ENCODE data around the gene TMEM243. TPM values are rescaled to one million over a fixed set of nuclear protein-coding genes. Genes with fewer than 3 reads are reported as not detected.

TMEM243 gene
- polyA plus RNA-seq, 1 donor from 2014 or later, result 3.7 TPM

DNA sequence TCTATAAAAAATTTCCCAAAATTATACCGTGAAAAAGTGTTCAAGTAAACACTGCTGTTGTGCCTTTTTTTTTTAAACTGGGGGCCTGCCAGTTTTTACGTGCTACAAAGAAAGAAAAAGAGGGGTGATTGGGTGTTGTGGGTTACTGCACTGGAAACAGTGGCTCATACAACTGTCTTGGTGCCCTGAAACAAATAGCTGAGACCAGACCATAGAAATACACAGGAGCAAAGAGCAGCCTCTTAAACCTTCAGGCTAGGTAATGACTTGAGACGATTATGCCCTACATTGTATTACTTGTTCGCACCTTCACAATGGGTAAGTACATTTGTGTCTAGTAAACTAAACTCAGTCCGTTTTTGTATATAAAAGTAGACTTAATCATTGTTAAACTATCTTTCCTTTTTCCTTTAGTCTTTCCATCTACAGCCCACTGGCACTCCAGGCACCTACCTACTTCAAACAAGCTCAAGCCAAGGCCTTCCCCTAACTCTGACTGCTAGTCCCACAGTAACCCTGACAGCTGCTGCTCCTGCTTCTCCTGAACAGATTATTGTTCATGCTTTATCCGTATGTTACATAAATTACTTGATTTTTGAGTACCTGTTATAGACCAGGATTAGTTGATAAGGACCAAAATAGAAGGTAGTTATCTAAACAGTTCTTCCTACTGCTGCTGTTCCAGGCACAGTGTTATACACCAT is 26.6 kb downstream of the TMEM243 start:
- TF ChIP-seq RAD21 (conservative IDR thresholded peaks at IDR 0.05) (no peak), POLR2AphosphoS5 (IDR thresholded peaks at IDR 0.05) (no peak), MXI1 (conservative IDR thresholded peaks at IDR 0.05; ENCODE audit: poor library complexity, severe bottlenecking) (no peak), EZH2 (IDR thresholded peaks at IDR 0.05; ENCODE audit: borderline replicate concordance, insufficient read depth, low read length, poor library complexity, severe bottlenecking) (no peak), SMC3 (conservative IDR thresholded peaks at IDR 0.05; ENCODE audit: poor library complexity) (no peak), EP300 (conservative IDR thresholded peaks at IDR 0.05; ENCODE audit: poor library complexity, severe bottlenecking) (no peak), TAF1 (IDR thresholded peaks at IDR 0.05; ENCODE audit: low read depth) (no peak)
- TF ChIP-seq, protein P1, sequence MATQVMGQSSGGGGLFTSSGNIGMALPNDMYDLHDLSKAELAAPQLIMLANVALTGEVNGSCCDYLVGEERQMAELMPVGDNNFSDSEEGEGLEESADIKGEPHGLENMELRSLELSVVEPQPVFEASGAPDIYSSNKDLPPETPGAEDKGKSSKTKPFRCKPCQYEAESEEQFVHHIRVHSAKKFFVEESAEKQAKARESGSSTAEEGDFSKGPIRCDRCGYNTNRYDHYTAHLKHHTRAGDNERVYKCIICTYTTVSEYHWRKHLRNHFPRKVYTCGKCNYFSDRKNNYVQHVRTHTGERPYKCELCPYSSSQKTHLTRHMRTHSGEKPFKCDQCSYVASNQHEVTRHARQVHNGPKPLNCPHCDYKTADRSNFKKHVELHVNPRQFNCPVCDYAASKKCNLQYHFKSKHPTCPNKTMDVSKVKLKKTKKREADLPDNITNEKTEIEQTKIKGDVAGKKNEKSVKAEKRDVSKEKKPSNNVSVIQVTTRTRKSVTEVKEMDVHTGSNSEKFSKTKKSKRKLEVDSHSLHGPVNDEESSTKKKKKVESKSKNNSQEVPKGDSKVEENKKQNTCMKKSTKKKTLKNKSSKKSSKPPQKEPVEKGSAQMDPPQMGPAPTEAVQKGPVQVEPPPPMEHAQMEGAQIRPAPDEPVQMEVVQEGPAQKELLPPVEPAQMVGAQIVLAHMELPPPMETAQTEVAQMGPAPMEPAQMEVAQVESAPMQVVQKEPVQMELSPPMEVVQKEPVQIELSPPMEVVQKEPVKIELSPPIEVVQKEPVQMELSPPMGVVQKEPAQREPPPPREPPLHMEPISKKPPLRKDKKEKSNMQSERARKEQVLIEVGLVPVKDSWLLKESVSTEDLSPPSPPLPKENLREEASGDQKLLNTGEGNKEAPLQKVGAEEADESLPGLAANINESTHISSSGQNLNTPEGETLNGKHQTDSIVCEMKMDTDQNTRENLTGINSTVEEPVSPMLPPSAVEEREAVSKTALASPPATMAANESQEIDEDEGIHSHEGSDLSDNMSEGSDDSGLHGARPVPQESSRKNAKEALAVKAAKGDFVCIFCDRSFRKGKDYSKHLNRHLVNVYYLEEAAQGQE (IDR thresholded peaks at IDR 0.05; ENCODE audit: borderline replicate concordance), result no peak
- TF ChIP-seq, protein P2, sequence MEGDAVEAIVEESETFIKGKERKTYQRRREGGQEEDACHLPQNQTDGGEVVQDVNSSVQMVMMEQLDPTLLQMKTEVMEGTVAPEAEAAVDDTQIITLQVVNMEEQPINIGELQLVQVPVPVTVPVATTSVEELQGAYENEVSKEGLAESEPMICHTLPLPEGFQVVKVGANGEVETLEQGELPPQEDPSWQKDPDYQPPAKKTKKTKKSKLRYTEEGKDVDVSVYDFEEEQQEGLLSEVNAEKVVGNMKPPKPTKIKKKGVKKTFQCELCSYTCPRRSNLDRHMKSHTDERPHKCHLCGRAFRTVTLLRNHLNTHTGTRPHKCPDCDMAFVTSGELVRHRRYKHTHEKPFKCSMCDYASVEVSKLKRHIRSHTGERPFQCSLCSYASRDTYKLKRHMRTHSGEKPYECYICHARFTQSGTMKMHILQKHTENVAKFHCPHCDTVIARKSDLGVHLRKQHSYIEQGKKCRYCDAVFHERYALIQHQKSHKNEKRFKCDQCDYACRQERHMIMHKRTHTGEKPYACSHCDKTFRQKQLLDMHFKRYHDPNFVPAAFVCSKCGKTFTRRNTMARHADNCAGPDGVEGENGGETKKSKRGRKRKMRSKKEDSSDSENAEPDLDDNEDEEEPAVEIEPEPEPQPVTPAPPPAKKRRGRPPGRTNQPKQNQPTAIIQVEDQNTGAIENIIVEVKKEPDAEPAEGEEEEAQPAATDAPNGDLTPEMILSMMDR (IDR thresholded peaks at IDR 0.05; ENCODE audit: poor library complexity, severe bottlenecking), result no peak
- Histone ChIP-seq H3K4me3 (ENCODE audit: low read length) (no peak overlapping the region), H3F3A (ENCODE audit: insufficient read depth, low read length, poor library complexity, severe bottlenecking) (no peaks in the 10 kb centered on the region), H4K20me1 (ENCODE audit: insufficient read depth) (no peaks in the 10 kb centered on the region), H3K36me3 (ENCODE audit: insufficient read depth, low read length) (peaks cover 27% of the 10 kb centered on the region), H3K9me2 (ENCODE audit: insufficient read depth, low read length) (no peaks in the 10 kb centered on the region), H3K27me3 (ENCODE audit: insufficient read depth, low read depth, low read length) (no peaks in the 10 kb centered on the region), H3K9ac (ENCODE audit: low read length) (no peak overlapping the region), H3K4me2 (ENCODE audit: low read length) (no peak overlapping the region), H3K27ac (ENCODE audit: low read length) (no peak overlapping the region), H3K79me2 (replicated peaks; ENCODE audit: insufficient read depth, low read length) (no peaks in the 10 kb centered on the region), H2AFZ (ENCODE audit: low read depth, low read length) (no peak overlapping the region), H3K9me3 (ENCODE audit: low read length) (no peaks in the 10 kb centered on the region)

DNA sequence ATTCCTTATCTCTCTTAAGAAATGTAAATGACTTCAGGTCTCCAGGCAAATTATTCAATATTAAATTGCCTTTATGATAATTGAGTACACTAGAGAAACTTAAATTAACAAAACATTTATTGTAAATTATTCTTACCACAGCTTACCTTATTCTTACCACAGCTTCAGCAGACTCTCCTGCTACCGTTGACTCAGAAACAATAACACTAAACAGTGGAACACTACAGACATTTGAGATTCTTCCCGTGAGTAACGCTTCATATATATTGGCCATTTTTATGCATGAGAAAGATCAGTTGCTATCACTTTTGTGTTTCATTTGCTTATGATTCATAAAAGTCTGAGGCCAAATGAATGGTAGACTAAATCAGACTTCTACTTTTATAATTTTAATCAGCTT is 28.7 kb downstream of the TMEM243 start:
- TF ChIP-seq POLR2AphosphoS5 (IDR thresholded peaks at IDR 0.05), result no peak
- TF ChIP-seq TAF1 (IDR thresholded peaks at IDR 0.05; ENCODE audit: low read depth), result no peak
- TF ChIP-seq, protein P2 (IDR thresholded peaks at IDR 0.05; ENCODE audit: poor library complexity, severe bottlenecking), result no peak
- no peak for TF ChIP-seq MXI1 (conservative IDR thresholded peaks at IDR 0.05; ENCODE audit: poor library complexity, severe bottlenecking)
- no peak for TF ChIP-seq SMC3 (conservative IDR thresholded peaks at IDR 0.05; ENCODE audit: poor library complexity)
- no peak for TF ChIP-seq RAD21 (conservative IDR thresholded peaks at IDR 0.05)
- TF ChIP-seq, protein P1 (IDR thresholded peaks at IDR 0.05; ENCODE audit: borderline replicate concordance), result no peak
- TF ChIP-seq EZH2 (IDR thresholded peaks at IDR 0.05; ENCODE audit: borderline replicate concordance, insufficient read depth, low read length, poor library complexity, severe bottlenecking), result no peak
- TF ChIP-seq EP300 (conservative IDR thresholded peaks at IDR 0.05; ENCODE audit: poor library complexity, severe bottlenecking), result no peak
- Histone ChIP-seq H3K27ac (ENCODE audit: low read length) (no peak overlapping the region), H3K4me3 (ENCODE audit: low read length) (no peak overlapping the region), H4K20me1 (ENCODE audit: insufficient read depth) (no peaks in the 10 kb centered on the region), H2AFZ (ENCODE audit: low read depth, low read length) (no peak overlapping the region), H3K9me2 (ENCODE audit: insufficient read depth, low read length) (no peaks in the 10 kb centered on the region), H3K27me3 (ENCODE audit: insufficient read depth, low read depth, low read length) (no peaks in the 10 kb centered on the region), H3K36me3 (ENCODE audit: insufficient read depth, low read length) (peaks cover 30% of the 10 kb centered on the region), H3K9me3 (ENCODE audit: low read length) (no peaks in the 10 kb centered on the region), H3K4me2 (ENCODE audit: low read length) (no peak overlapping the region), H3K79me2 (replicated peaks; ENCODE audit: insufficient read depth, low read length) (no peaks in the 10 kb centered on the region), H3F3A (ENCODE audit: insufficient read depth, low read length, poor library complexity, severe bottlenecking) (no peaks in the 10 kb centered on the region), H3K9ac (ENCODE audit: low read length) (no peak overlapping the region)
